ENCODE measurements around the gene ABCA13.

The ABCA13 gene

DNA sequence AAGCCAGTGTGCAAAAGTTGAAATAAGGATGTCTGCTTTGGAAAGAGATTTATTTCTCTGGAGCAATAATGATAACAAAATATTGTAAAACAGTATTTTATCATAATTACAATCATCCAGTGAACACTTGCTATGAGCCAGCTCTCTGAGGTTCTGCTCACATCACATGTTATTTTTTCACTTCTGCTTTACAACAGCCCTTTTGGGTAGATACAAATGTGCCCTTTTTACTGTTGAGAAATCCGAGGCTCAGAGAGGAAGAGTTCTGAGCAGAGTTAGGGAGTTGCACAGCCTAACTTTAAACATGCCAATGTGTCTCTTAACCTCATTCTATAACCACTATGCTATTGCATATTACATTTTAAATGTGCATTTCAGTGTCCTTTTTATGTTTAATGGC, 520.5 kb downstream of the ABCA13 start:
- Histone ChIP-seq H3K36me3 (ENCODE audit: insufficient read depth, low read length) (no peaks in the 10 kb centered on the region), H3K79me2 (ENCODE audit: insufficient read depth, low read length) (no peaks in the 10 kb centered on the region), H3K27me3 (ENCODE audit: insufficient read depth, low read length, poor library complexity, severe bottlenecking) (no peaks in the 10 kb centered on the region), H3K4me1 (ENCODE audit: insufficient read depth, low read length, poor library complexity, severe bottlenecking) (no peaks in the 10 kb centered on the region), H3K9me2 (replicated peaks; ENCODE audit: low read depth, low read length) (no peaks in the 10 kb centered on the region), H2AFZ (ENCODE audit: low read length) (no peak overlapping the region), H3K9ac (ENCODE audit: low read depth, low read length, poor library complexity, severe bottlenecking) (no peak overlapping the region), H3K4me2 (ENCODE audit: low read depth, low read length, poor library complexity, severe bottlenecking) (no peak overlapping the region), H3F3A (ENCODE audit: low read depth) (no peaks in the 10 kb centered on the region), H4K20me1 (ENCODE audit: insufficient read depth, low read length, poor library complexity, severe bottlenecking) (no peaks in the 10 kb centered on the region), H3K9me3 (ENCODE audit: insufficient read depth, low read depth, low read length) (peaks cover 4% of the 10 kb centered on the region; the same call in 1 of the 2 replicates), H3K4me3 (ENCODE audit: low read length, poor library complexity, severe bottlenecking) (no peak overlapping the region)
- TF ChIP-seq, protein P1, sequence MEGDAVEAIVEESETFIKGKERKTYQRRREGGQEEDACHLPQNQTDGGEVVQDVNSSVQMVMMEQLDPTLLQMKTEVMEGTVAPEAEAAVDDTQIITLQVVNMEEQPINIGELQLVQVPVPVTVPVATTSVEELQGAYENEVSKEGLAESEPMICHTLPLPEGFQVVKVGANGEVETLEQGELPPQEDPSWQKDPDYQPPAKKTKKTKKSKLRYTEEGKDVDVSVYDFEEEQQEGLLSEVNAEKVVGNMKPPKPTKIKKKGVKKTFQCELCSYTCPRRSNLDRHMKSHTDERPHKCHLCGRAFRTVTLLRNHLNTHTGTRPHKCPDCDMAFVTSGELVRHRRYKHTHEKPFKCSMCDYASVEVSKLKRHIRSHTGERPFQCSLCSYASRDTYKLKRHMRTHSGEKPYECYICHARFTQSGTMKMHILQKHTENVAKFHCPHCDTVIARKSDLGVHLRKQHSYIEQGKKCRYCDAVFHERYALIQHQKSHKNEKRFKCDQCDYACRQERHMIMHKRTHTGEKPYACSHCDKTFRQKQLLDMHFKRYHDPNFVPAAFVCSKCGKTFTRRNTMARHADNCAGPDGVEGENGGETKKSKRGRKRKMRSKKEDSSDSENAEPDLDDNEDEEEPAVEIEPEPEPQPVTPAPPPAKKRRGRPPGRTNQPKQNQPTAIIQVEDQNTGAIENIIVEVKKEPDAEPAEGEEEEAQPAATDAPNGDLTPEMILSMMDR (conservative IDR thresholded peaks at IDR 0.05; ENCODE audit: low read length), result no peak
- no peak for TF ChIP-seq EZH2phosphoT487 (IDR thresholded peaks at IDR 0.05; ENCODE audit: borderline replicate concordance)

Data from Loucy (cell line).